HCT116 (cell line): ENCODE measurements around the gene CYB5D1. TPM values are rescaled to one million over a fixed set of nuclear protein-coding genes. Genes with fewer than 3 reads are reported as not detected.

ENCODE experiments used
- ATAC-seq: fragments of 200-7000 bp; cut with Tn5 transposase; 2 replicates; pipeline ENCODE4 v1.9.1; 2020; ENCODE audit warnings: mild to moderate bottlenecking, moderate library complexity
- BruUV-seq: library from RNA; stranded (reverse); fragments of 400-500 nt; replicated peaks from 2 replicates; lab custom pipeline; 2021; lab: Mats Ljungman, UMichigan
- CTCF ChIA-PET: fragments of 300-600 bp; sonication (Branson Sonifier 250); formaldehyde crosslinking; loops from one replicate; lab custom pipeline; 2021; ENCODE audit warnings: antibody characterized with exemption; lab: Charles Lee
- POLR2A ChIA-PET: fragments of 300-600, 350-600 bp; sonication (Branson Sonifier 250); formaldehyde crosslinking; loops from one replicate; lab custom pipeline; 2021; ENCODE audit warnings: antibody characterized with exemption; lab: Charles Lee
- RAD21 ChIA-PET, 2 experiments: fragments of 300-600 bp; sonication (Branson Sonifier 250); formaldehyde crosslinking; loops; one replicate each; lab custom pipeline; 2023; ENCODE audit warnings: low total read pairs in 2 of 2; ENCODE audit not compliant: uncharacterized antibody in 2 of 2, unreplicated experiment in 2 of 2, low non-redundant PET in 1 of 2; lab: Charles Lee
- DNase-seq: peaks from one replicate; pipeline ENCODE4 v3.0.0-alpha.2; 2010; ENCODE audit warnings: low read depth, low spot score
- H2AFZ ChIP-seq: fragments of 200-600 bp; shearing (Covaris generic), sonication (generic); 2 replicates; pipeline ENCODE4 v1.6.1; 2017; ENCODE audit warnings: low read depth, mixed run types, mixed read lengths, antibody characterized with exemption, low read length; ENCODE audit not compliant: poor library complexity, severe bottlenecking
- H3K27ac ChIP-seq: 2 replicates; pipeline ENCODE4 v1.5.1; 2012; ENCODE audit warnings: low read depth, low read length
- H3K27me3 ChIP-seq: fragments of 200-600 bp; sonication (generic); 2 replicates; pipeline ENCODE4 v1.6.1; 2016; ENCODE audit warnings: mixed run types, low read length, mixed read lengths; ENCODE audit not compliant: insufficient read depth
- H3K36me3 ChIP-seq, 2 experiments: fragments of 200-500 bp in 1 of 2; fragments of 200-600 bp in 1 of 2; sonication (Bioruptor generic) in 1 of 2; sonication (generic) in 1 of 2; 2 replicates each; pipeline versions ENCODE4 v1.5.1 to v1.6.1; 2014 to 2016; ENCODE audit warnings: low read length in 2 of 2, inconsistent platforms in 1 of 2, mixed read lengths in 1 of 2, mixed run types in 1 of 2; ENCODE audit not compliant: insufficient read depth in 2 of 2, control insufficient read depth in 1 of 2
- H3K4me1 ChIP-seq, 2 experiments: fragments of 200-600 bp in 1 of 2; sonication (generic) in 1 of 2; 2 replicates each; pipeline versions ENCODE4 v1.5.1 to v1.6.1; 2012 to 2017; ENCODE audit warnings: low read length in 2 of 2, inconsistent platforms in 1 of 2, mild to moderate bottlenecking in 1 of 2, mixed read lengths in 1 of 2, mixed run types in 1 of 2, moderate library complexity in 1 of 2; ENCODE audit not compliant: insufficient read depth in 2 of 2, control insufficient read depth in 1 of 2
- H3K4me2 ChIP-seq: fragments of 200-600 bp; sonication (generic); 2 replicates; pipeline ENCODE4 v1.6.1; 2017; ENCODE audit warnings: mixed run types, low read length, mixed read lengths
- H3K4me3 ChIP-seq, 2 experiments: fragments of 200-600 bp in 1 of 2; sonication (generic) in 1 of 2; replicated peaks in 1 of 2; 2 replicates each; pipeline ENCODE4 v1.5.1; 2011 to 2016; ENCODE audit warnings: low read length in 2 of 2, control low read depth in 1 of 2, low read depth in 1 of 2, mild to moderate bottlenecking in 1 of 2, mixed read lengths in 1 of 2, mixed run types in 1 of 2
- H3K79me2 ChIP-seq: fragments of 200-600 bp; sonication (generic); 2 replicates; pipeline ENCODE4 v1.6.1; 2017; ENCODE audit warnings: mild to moderate bottlenecking, mixed run types, low read length, moderate library complexity, mixed read lengths; ENCODE audit not compliant: insufficient read depth
- H3K9ac ChIP-seq: fragments of 200-600 bp; sonication (generic); 2 replicates; pipeline ENCODE4 v1.6.1; 2016; ENCODE audit warnings: low read length, mixed read lengths
- H3K9me2 ChIP-seq: fragments of 200-600 bp; sonication (generic), shearing (Covaris generic); 2 replicates; pipeline ENCODE4 v1.6.1; 2017; ENCODE audit warnings: mixed run types, mild to moderate bottlenecking, moderate library complexity; ENCODE audit not compliant: insufficient read depth
- H3K9me3 ChIP-seq, 2 experiments: fragments of 200-500 bp in 1 of 2; fragments of 200-600 bp in 1 of 2; sonication (Bioruptor generic) in 1 of 2; sonication (generic) in 1 of 2; 2 replicates each; pipeline ENCODE4 v1.6.1; 2014 to 2017; ENCODE audit warnings: low read length in 2 of 2, mixed read lengths in 2 of 2, inconsistent platforms in 1 of 2, low read depth in 1 of 2, mild to moderate bottlenecking in 1 of 2, mixed run types in 1 of 2, moderate library complexity in 1 of 2; ENCODE audit not compliant: control insufficient read depth in 1 of 2, insufficient read depth in 1 of 2
- H4K20me1 ChIP-seq: fragments of 200-600 bp; sonication (generic), shearing (Covaris generic); 2 replicates; pipeline ENCODE4 v1.6.1; 2017; ENCODE audit warnings: mixed run types, mild to moderate bottlenecking, moderate library complexity; ENCODE audit not compliant: insufficient read depth
- CBX3 ChIP-seq: IDR thresholded peaks from 2 replicates; pipeline ENCODE4 v1.6.1; 2012; ENCODE audit warnings: low read depth
- CTCF ChIP-seq, 3 experiments: fragments of 200-600 bp in 1 of 3; sonication (generic) in 1 of 3; IDR thresholded peaks in 2 of 3; conservative IDR thresholded peaks in 1 of 3; 2 replicates each; pipeline ENCODE4 v1.5.1; 2012 to 2017; ENCODE audit warnings: low read depth in 2 of 3, low read length in 2 of 3, antibody characterized with exemption in 1 of 3, borderline replicate concordance in 1 of 3, control low read depth in 1 of 3, mild to moderate bottlenecking in 1 of 3, mixed read lengths in 1 of 3, mixed run types in 1 of 3, moderate library complexity in 1 of 3; ENCODE audit not compliant: insufficient read depth in 1 of 3
- EGR1 ChIP-seq: IDR thresholded peaks from 2 replicates; pipeline ENCODE4 v1.6.1; 2012; ENCODE audit warnings: low read depth
- FOSL1 ChIP-seq: IDR thresholded peaks from 2 replicates; pipeline ENCODE4 v1.6.1; 2012; ENCODE audit warnings: low read depth
- POLR2A ChIP-seq: IDR thresholded peaks from 2 replicates; pipeline ENCODE4 v1.7.0; 2011; ENCODE audit warnings: borderline replicate concordance; ENCODE audit not compliant: insufficient read depth, insufficient read length; ENCODE audit errors: extremely low read depth
- POLR2AphosphoS5 ChIP-seq: IDR thresholded peaks from 2 replicates; pipeline ENCODE4 v1.6.1; 2011; ENCODE audit warnings: mild to moderate bottlenecking, low read depth, low read length, moderate library complexity
- RAD21 ChIP-seq: IDR thresholded peaks from 2 replicates; pipeline ENCODE4 v1.6.1; 2012; ENCODE audit warnings: low read depth, mild to moderate bottlenecking
- REST ChIP-seq: IDR thresholded peaks from 2 replicates; pipeline ENCODE4 v1.6.1; 2012; ENCODE audit warnings: low read depth
- SP1 ChIP-seq: IDR thresholded peaks from 2 replicates; pipeline ENCODE4 v1.6.1; 2012; ENCODE audit warnings: low read depth
- SRF ChIP-seq: IDR thresholded peaks from 2 replicates; pipeline ENCODE4 v1.6.1; 2012; ENCODE audit warnings: low read depth
- TCF7L2 ChIP-seq: IDR thresholded peaks from 2 replicates; pipeline ENCODE4 v1.7.0; 2011; ENCODE audit warnings: borderline replicate concordance, inconsistent platforms; ENCODE audit not compliant: insufficient read depth, insufficient read length; ENCODE audit errors: extremely low read depth
- intact Hi-C: fragments of 100-400 bp; cut with micrococcal nuclease; formaldehyde crosslinking; loops from 2 replicates; pipeline ENCODE4 v1.10.0; 2022
- total RNA-seq: library from RNA; stranded (reverse); gene quantifications from one replicate; pipeline ENCODE4 v1.2.1, GENCODE V29; 2021; ENCODE audit not compliant: unreplicated experiment
- TF ChIP-seq, protein P1 (sequence below): IDR thresholded peaks from 2 replicates; pipeline ENCODE4 v1.6.1; 2012

The CYB5D1 gene
- total RNA-seq, 1 experiment from 2014 or later, result 21.5 TPM

DNA sequence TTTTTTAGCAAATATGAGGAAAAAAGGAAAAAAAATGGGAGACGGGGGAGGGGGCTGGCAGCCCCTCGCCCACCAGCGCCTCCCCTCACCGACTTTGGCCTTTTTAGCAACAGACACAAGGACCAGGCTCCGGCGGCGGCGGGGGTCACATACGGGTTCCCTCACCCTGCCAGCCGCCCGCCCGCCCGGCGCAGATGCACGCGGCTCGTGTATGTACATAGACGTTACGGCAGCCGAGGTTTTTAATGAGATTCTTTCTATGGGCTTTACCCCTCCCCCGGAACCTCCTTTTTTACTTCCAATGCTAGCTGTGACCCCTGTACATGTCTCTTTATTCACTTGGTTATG, 4.1 kb upstream of the CYB5D1 start (continued):
- TF ChIP-seq TCF7L2 (no peak), CTCF (IDR thresholded peaks at IDR 0.05 in 2 of 3, conservative IDR thresholded peaks at IDR 0.05 in 1 of 3; ENCODE audit: borderline replicate concordance in 1 of 3, insufficient read depth in 1 of 3, low read depth in 2 of 3, low read length in 2 of 3) (no peak), SP1 (no peak), POLR2A (no peak), EGR1 (no peak), CBX3 (no peak), POLR2AphosphoS5 (no peak)
- TF ChIP-seq, protein P1, sequence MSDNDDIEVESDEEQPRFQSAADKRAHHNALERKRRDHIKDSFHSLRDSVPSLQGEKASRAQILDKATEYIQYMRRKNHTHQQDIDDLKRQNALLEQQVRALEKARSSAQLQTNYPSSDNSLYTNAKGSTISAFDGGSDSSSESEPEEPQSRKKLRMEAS, result no peak

- no peak for TF ChIP-seq CBX3
- no peak for TF ChIP-seq SRF
- no peak for TF ChIP-seq FOSL1
- no peak for TF ChIP-seq EGR1
- TF ChIP-seq REST, result no peak
- TF ChIP-seq RAD21, result no peak
- no peak for TF ChIP-seq POLR2A
- no peak overlapping the region for H3K4me2 ChIP-seq
- no peaks in the 10 kb centered on the region for H4K20me1 ChIP-seq
- H3K79me2 ChIP-seq, result peaks cover 49% of the 10 kb centered on the region
- DNase-seq, result no peak
- H3K36me3 ChIP-seq, result peaks cover 12 to 29% of the 10 kb centered on the region in 2 experiments
- H3K27me3 ChIP-seq, result no peaks in the 10 kb centered on the region
- ATAC-seq, result no peak
- intact Hi-C loops, result no loop called here
- peaks cover 22 to 50% of the 10 kb centered on the region in 2 experiments for H3K4me1 ChIP-seq
- no peak overlapping the region for H3K9ac ChIP-seq
- ChIA-PET CTCF (no interaction called here), RAD21 (no interaction called here), POLR2A (no interaction called here)
- no peak overlapping the region for H3K4me3 ChIP-seq
- no TSS peak for BruUV-seq
- H3K9me2 ChIP-seq, result no peaks in the 10 kb centered on the region
- no peaks in the 10 kb centered on the region for H3K9me3 ChIP-seq
- H2AFZ ChIP-seq, result no peak overlapping the region
- H3K27ac ChIP-seq, result no peak overlapping the region
These were observed 3.6 kb upstream of the CYB5D1 start for GRCh38 chr17:7854078-7854777.
